DND-41 (cell line): ENCODE data around the gene BFSP1.

Experiments used
- CTCF ChIP-seq: IDR thresholded peaks from 2 replicates; pipeline ENCODE4 v1.5.1; 2012; ENCODE audit warnings: borderline replicate concordance, low read length, moderate library complexity, mild to moderate bottlenecking; ENCODE audit not compliant: poor library complexity, severe bottlenecking; ENCODE audit errors: extremely low read depth
- EZH2 ChIP-seq: IDR thresholded peaks from 3 replicates; pipeline ENCODE4 v1.6.1; 2012; ENCODE audit warnings: borderline replicate concordance, low read depth, mild to moderate bottlenecking, moderate library complexity, low read length, inconsistent platforms; ENCODE audit not compliant: severe bottlenecking

- TF ChIP-seq CTCF (no peak), EZH2 (no peak)
Measured at GRCh38 chr20:17482536-17482935, 48.6 kb downstream of the BFSP1 start.
